Measurements from ENCODE around the gene STARD13.

DNA sequence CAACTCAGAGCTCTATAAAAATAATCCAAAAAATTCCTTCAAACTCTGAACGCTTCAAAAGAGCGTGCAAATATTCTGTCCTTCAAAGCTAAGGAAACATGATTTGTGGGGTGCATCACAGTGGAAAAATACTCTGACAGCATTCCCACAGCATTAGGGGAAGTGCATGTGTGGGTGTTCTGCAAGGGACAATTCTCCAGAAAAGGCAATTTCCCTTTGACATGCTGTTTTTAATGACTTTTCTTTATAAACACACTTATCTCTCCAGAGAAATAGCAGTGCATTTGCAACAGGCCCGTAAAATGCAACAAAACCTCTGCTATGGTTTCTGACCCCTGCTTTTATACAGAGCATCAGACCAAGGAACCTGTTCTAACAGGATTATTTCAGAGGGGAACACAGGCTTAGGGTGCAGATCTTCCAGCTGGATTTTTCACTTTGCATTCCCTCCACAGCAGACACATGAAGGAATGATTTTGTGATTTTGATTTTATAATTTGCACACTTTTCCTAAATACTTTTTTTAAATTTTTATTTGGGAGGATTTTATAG lies 226.7 kb downstream of the STARD13 start:
- TF ChIP-seq EZH2phosphoT487 (IDR thresholded peaks at IDR 0.05): no peak
- TF ChIP-seq, protein P1, sequence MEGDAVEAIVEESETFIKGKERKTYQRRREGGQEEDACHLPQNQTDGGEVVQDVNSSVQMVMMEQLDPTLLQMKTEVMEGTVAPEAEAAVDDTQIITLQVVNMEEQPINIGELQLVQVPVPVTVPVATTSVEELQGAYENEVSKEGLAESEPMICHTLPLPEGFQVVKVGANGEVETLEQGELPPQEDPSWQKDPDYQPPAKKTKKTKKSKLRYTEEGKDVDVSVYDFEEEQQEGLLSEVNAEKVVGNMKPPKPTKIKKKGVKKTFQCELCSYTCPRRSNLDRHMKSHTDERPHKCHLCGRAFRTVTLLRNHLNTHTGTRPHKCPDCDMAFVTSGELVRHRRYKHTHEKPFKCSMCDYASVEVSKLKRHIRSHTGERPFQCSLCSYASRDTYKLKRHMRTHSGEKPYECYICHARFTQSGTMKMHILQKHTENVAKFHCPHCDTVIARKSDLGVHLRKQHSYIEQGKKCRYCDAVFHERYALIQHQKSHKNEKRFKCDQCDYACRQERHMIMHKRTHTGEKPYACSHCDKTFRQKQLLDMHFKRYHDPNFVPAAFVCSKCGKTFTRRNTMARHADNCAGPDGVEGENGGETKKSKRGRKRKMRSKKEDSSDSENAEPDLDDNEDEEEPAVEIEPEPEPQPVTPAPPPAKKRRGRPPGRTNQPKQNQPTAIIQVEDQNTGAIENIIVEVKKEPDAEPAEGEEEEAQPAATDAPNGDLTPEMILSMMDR (IDR thresholded peaks at IDR 0.05): no peak
- no peak for TF ChIP-seq EZH2 (IDR thresholded peaks at IDR 0.05)
